SH-SY5Y (cell line): ENCODE measurements around the gene ZAR1L.

Experiments
- GATA2 ChIP-seq: IDR thresholded peaks from 2 replicates; pipeline ENCODE4 v1.6.1; 2011; ENCODE audit warnings: mild to moderate bottlenecking, low read depth, low read length
- GATA3 ChIP-seq: IDR thresholded peaks from 2 replicates; pipeline ENCODE4 v1.6.1; 2011; ENCODE audit warnings: low read depth, mild to moderate bottlenecking, low read length, moderate library complexity

GRCh38 chr13:32316501-32316900 lies 1.3 kb upstream of the ZAR1L start:
- TF ChIP-seq GATA2 (no peak), GATA3 (no peak)
